Measurements from ENCODE around the gene EPB42.

EPB42 gene

DNA sequence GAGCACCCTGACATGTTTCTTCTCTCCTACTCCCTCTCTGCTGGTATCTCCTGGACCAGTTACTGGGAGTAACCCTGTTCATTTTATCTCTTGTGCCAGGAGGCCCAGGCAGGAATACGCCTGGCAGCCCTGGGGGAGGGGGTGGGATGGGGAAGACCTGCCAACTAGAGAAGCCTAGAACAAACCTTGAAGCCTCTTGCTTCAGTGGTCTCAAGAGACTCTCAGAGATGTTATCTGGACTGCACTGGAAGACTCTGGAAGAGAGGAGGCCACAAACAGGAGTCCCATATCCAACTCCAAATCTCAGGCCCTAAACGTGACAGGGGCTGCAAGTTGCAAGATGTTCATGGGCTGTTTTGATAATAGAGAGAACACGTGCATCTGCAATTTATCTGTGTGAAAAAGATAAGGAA is at the start of gene EPB42:
TSS of gene EPB42 (minus strand) at position 28 of the 413 bp plus-strand sequence. CDS start 193 bp downstream, outside the sequence.
- DNase-seq (ENCODE audit: low read depth) = no peak

GRCh38 chr15:43270113-43270665 is 49.4 kb upstream of the EPB42 start:
- no peak for DNase-seq (ENCODE audit: low read depth)

DNA sequence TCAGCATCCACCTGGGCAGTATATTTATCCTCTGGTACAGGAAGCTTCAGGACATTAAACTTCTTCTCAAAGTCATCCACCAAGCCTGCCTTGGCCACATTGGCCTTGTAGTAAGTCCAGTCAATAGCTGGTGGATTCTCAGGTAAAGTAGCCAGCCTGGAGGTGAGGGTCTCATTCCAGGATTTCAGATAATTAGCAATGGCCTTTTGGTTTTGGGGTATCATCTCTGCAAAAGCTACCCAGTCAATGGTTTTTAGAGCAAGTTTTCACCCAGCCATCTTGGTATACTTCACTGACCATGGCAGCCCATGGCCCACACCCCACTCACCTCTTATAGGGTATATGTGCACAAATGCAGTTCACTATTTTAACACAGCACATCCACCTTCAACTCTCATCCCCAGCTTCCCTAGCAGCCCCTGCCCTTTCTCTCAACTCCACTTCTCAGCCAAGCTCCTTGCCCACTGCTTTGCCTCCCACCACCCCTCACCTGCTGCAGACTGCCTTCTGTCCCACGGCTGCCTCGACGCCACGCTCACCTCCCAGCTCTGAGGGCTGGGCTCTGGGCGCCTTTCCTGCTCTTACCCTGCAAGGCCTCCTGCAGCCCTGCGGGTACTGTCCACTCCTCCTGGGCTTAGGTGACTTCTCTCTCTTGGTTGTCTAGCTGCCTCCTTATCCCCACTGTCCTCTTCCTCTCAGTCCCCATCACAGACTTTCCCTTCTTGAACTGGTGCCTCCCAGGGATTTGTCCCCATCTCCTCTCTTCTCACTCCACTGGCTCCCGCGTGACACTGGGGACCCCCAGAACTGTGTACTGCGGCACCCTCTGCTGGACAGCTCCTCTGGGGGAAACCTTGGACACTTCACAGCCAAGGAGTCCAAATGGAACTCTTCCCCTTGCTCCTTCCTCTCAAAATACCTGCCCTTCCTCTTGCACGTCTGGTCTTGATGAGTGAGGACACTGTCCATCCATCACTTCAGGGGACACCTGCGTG is 47.6 kb upstream of the EPB42 start:
- DNase-seq (ENCODE audit: low read depth) = no peak

GRCh38 chr15:43267439-43267838 is 46.6 kb upstream of the EPB42 start:
- no peak for DNase-seq (ENCODE audit: low read depth)

GRCh38 chr15:43266834-43267233 is 46.0 kb upstream of the EPB42 start, which contains the start of gene TGM5:
Gene TGM5, minus strand, starts transcription at chr15:43266928. Its CDS starts 79 bp downstream, at chr15:43266849.
- no peak for DNase-seq (ENCODE audit: low read depth)

DNA sequence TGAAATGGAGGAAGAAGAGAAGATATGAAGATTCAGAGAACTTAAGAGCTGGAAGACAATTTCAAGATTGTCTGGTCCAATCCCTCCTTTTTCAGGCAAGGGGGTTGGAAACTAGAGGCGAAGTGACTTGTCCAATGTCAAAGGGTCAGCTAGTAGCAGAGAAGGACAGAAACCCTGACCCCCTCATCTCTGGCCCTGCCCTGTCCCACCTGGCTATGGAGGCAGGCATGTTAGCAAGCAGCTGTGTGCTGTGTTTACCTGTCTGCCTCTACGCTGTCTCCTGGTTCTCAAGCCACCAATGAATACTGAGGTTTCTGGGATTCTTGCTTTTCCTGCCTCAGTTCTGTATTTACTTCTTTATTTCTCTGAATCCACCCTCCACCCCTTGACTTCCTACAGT is 45.6 kb upstream of the EPB42 start:
- no peak for DNase-seq (ENCODE audit: low read depth)

DNA sequence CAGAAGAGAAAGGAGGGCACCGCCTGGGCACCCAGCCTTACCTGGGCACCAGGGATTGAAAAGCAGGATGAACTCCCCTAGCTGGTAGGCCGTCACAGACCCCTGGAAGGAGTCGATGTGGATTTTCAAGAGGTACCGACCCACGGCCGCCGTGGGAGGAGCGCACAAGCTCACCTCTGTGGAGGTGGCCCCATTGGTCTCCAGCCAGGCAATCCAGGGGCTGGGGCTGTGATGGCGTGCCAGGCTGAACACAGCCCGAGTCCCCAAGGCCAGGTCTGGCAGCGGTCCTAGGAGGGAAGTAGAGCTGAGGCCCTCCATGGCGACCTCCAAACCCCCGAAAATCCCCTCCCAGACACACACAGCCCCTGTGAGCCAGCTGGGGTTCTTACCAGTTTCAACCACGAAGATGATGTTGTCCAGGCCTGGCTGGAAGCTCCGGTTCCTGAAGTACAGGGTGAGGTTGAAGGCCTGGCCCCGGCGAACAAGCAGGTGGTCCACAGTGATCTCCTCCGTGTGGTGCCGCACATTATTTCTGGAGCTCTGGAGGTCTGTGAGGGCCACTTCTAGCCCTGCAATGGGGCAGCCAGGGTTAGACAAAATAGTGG is 39.3 kb upstream of the EPB42 start:
- DNase-seq (ENCODE audit: low read depth) = no peak

DNA sequence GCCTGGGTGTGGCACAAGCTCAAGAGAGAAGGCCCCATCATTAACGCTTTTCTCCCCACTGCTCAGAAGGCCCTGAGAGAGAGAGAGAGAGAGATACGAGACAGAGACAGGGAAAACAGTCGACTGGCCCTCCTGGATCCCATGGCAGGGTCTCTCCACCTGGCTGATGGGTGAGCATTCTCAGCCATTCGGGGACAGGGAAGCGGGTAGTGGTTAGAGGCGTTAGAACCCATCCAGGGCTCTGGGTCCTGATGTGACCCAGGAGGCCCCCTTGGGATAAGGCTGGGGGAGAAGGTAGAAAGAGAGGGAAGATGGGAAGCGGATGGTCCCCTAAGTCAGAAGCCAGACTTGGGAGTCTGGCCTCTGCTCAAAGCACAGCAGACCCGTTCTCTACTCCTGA is 38.0 kb upstream of the EPB42 start:
- no peak for DNase-seq (ENCODE audit: low read depth)

GRCh38 chr15:43256341-43256740 is 35.5 kb upstream of the EPB42 start:
- DNase-seq (ENCODE audit: low read depth) = no peak

DNA sequence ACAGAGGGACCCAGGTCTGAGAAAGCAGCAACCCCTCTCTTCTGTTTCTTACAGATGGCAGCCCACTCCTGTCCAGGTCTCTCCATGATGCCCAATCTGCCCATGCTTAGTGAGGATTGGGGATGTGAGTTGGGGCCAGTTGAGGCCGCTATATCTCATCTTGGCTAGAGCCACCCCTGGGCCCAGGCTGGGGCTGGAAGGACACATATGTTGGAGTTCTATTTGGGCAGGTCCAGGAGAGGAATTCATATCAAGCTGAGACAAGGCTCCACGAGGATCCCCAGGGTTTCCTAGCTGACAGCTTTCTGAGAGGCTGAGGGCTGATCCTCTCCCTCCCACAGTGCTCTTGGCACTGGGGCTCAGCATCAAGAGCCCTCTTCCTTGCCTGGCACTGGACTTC is 34.6 kb upstream of the EPB42 start:
- no peak for DNase-seq (ENCODE audit: low read depth)

DNA sequence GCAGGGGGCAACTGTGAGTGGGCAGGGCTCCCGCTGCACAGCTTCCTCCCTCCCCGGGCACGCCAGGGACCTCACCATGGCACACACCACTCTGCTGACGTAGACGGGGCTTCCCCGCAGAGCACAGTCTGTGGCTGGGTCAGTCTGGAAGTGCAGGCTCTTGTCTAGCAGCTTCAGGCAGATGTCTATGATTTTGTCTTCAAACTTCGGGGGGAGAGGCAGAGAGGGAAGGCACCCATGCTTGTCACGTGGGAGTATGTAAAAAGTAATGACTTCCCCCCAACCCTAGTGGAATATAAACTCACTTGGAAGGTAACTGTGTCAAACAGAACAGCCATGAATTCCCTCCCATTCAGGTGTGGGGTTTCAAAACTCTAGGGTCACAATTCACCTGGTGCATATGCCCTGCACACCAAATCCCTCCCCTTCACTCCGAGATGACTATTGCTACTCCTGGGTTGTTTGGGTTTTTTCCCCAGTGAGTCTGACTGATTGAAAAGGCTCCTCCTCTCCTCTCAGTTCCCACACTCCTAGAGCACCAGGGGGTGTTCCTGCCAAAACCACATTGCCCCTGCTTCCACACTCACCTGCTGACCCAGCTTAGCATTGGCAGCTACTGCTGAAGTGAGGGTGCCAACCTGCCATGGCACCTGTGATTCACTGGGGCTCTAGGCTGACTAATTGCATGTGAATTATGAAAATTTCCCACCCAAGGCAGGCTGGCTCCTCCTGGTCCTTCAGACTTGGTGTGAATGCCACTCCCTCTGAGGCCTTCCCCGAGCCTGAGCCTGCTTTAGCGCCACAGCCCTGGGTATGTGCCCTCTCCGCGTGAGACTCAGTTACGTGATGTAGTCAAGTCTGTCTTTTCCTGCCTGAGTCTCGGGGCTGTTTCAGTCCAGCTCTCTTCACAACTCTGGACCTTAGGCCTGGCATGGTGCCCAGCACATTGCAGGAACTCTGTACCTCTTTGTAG is 32.9 kb upstream of the EPB42 start:
- DNase-seq (ENCODE audit: low read depth) = no peak

GRCh38 chr15:43251871-43252250 is 31.0 kb upstream of the EPB42 start:
- DNase-seq (ENCODE audit: low read depth) = no peak

DNA sequence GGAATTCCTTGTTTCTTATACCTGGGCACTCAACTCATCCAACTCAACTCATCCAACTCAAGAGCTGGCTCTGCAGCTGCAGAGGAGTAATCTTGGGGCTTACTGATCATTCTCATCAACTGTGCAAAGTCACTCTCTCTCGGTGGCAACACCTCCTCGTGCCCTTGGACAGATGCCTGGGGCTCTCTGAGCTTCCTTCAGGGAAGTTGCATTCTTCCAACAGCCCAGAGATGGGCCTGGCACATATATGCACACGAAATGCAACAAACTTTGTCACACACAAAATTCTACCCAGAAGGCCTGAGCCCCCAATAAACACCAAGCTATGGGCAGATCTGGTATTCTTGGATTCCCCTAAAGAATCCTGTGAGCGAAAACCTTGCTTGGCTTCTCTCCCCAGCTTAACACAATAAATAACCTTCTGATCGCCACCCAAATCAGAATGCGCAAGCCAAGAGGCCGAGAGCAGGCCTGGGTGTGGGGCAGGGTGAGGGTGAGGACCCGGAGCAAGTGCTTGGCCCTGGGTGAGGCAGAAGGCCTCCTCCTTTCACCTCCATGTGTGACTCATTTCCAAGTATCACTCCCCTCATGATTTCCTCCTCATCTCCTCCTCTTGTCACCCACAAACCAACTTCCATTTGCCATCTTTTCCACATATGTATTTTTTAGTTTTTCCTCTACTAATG is 30.5 kb upstream of the EPB42 start:
- DNase-seq (ENCODE audit: low read depth) = no peak

- DNase-seq (ENCODE audit: low read depth) = no peak
Measured at GRCh38 chr15:43250785-43251184, 30.0 kb upstream of the EPB42 start.

DNA sequence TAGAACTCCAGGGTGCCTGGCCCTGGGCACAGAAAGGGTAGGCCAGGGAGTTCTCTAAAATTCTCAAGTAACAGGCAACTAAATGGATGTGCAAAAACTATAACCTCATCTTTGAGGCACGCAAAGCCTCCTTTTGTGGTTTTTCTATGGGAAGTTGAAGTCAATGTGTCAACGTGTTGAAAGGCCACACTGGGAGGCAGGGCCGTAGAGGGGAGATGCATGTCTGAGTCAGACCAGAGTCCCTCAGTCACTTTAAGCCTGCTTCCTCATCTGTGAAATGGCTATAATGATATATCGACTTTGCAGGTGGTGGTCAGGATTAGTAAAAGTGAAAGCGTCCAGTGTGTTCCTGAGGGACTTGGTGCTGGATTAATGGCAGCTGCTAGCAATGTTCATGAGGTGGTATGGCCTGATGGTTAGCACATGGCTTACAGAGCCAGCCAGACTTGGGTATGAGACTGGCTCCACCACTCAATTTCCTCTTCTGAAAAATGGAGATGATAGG is 28.9 kb upstream of the EPB42 start:
- DNase-seq (ENCODE audit: low read depth) = no peak

DNA sequence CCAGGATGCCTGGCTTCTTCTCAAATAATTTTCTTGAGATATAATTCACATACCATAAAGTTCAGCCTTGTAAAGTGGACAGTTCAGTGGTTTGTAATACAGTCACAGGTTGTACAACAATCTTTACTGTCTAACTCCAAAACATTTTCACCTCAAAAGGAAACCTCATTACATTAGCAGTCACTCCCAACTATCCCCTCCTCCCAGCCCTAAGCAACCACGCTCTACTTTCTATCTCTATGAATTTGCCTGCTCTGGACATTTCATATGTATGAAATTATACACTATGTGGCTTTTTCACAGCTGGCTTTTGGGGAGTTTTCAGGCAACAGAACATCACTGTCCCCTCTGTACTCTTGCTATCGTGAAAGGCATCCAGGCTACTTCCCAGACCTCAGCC is 28.4 kb upstream of the EPB42 start:
- no peak for DNase-seq (ENCODE audit: low read depth)

DNA sequence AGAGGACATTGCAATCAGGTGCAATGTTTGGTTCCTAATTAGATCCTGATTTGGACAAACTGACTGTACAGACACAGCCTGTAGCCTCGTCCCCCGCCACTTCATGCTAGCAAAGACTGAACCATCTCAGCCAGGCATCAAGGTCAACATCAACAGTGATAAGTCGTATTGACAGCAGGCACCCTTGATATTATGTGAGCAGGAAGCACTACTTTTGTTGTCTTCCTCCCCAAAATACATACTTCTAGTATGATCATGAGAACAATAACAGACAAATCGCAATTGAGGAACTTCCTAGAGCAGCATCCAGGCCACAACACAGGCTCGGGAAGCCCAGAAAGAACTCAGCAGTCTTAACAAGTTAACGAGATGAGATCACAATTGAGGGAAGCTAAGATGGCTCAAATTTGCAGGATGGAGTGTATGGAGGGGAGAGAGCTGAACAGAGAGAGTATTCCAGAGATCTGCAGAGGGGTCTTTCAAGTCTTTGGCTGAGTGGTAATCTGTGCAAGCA is 25.5 kb upstream of the EPB42 start:
- no peak for DNase-seq (ENCODE audit: low read depth)

- DNase-seq (ENCODE audit: low read depth) = no peak
Measured at GRCh38 chr15:43244092-43244491, 23.3 kb upstream of the EPB42 start.

- no peak for DNase-seq (ENCODE audit: low read depth)
Measured at GRCh38 chr15:43243020-43243645, 22.3 kb upstream of the EPB42 start.

DNA sequence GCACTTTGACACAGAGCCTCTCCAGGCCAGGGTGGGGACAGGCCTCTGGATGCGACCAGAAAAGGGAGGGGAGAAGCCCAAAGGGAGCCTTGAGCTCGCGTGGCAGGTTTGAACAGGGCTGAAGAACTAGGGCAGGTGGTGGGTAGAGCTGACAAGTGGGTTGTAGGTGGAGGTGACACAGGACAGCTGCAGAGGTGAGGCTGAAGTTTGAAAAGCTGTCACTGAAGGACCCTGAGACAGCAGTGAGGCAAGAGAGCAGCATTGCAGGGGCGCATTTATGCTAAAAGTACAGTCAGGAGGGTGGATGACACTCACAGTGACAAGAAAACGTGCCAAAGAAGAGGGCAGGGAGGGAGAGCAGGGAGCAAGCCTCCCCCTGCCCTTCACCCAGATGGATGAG is 21.8 kb upstream of the EPB42 start:
- no peak for DNase-seq (ENCODE audit: low read depth)

All from fibroblast of the conjunctiva (primary cell).